ENCODE data around the gene KATNAL1. TPM values are rescaled to one million over a fixed set of nuclear protein-coding genes. Genes with fewer than 3 reads are reported as not detected.

KATNAL1 gene
- total RNA-seq, 1 donor from 2014 or later, result 47.9 TPM

Small RNAs within 50 kb of the gene (small RNA-seq; reads per million reads assigned to genes)
- gene RNU6-64P (ENCODE audit: low replicate concordance), result not detected

Other genes with a start within 250 kb of the KATNAL1 start
- not detected for gene UBE2L5, start 114.9 kb upstream of the KATNAL1 start, total RNA-seq
- gene HMGB1, start 158.4 kb upstream of the KATNAL1 start, total RNA-seq, result 169 TPM